ENCODE measurements around the gene EPN2.

- TF ChIP-seq POLR2AphosphoS5 (IDR thresholded peaks at IDR 0.05) (peak in 1 of 2 donors; percentile 44), CTCF (IDR thresholded peaks at IDR 0.05) (no peak), POLR2A (IDR thresholded peaks at IDR 0.05) (no peak)
Measured at GRCh38 chr17:19262650-19263631, 25.8 kb downstream of the EPN2 start.
